ENCODE results near the gene NRDC. TPM values are rescaled to one million over a fixed set of nuclear protein-coding genes. Genes with fewer than 3 reads are reported as not detected.

NRDC gene
- total and polyA plus RNA-seq, 9 donors, result 46.1 to 121 (median 88.3) TPM

GRCh38 chr1:51794868-51795267, 83.7 kb downstream of the NRDC start:
- H3K36me3 ChIP-seq, result no peaks in the 10 kb centered on the region

GRCh38 chr1:51794260-51794659, 84.3 kb downstream of the NRDC start:
- no peak overlapping the region for H3K27ac ChIP-seq
- H3K36me3 ChIP-seq, result no peaks in the 10 kb centered on the region
- no peak for DNase-seq
- 83 to 99% (median 97%) methylated on average over 2 of the region's 2 CpGs for WGBS, 3 donors
- TF ChIP-seq POLR2A (IDR thresholded peaks at IDR 0.05) (no peak), CTCF (IDR thresholded peaks at IDR 0.05) (no peak)
- no peak overlapping the region for H3K4me3 ChIP-seq
- no peaks in the 10 kb centered on the region for H3K27me3 ChIP-seq
- no peaks in the 10 kb centered on the region for H3K9me3 ChIP-seq
- intact Hi-C loops (cut with DNase I), result no loop called here
- no peaks in the 10 kb centered on the region for H3K4me1 ChIP-seq (ENCODE audit: insufficient read depth)

More at GRCh38 chr1:51794868-51795267, 83.7 kb downstream of the NRDC start:
- no peak for DNase-seq
- H3K27ac ChIP-seq, result no peak overlapping the region
- no peaks in the 10 kb centered on the region for H3K4me1 ChIP-seq (ENCODE audit: insufficient read depth)
- no peak overlapping the region for H3K4me3 ChIP-seq
- no peaks in the 10 kb centered on the region for H3K9me3 ChIP-seq
- intact Hi-C loops (cut with DNase I), result no loop called here
- H3K27me3 ChIP-seq, result no peaks in the 10 kb centered on the region
- TF ChIP-seq EP300 (IDR thresholded peaks at IDR 0.05) (no peak), POLR2A (IDR thresholded peaks at IDR 0.05) (no peak), CTCF (IDR thresholded peaks at IDR 0.05) (no peak)

- intact Hi-C loops (cut with DNase I), result no loop called here
- H3K27me3 ChIP-seq, result no peaks in the 10 kb centered on the region
- H3K27ac ChIP-seq, result no peak overlapping the region
- no peak overlapping the region for H3K4me3 ChIP-seq
- no peaks in the 10 kb centered on the region for H3K36me3 ChIP-seq
- H3K4me1 ChIP-seq (ENCODE audit: insufficient read depth), result no peaks in the 10 kb centered on the region
- TF ChIP-seq EP300 (IDR thresholded peaks at IDR 0.05), result no peak
- no peak for TF ChIP-seq CTCF (IDR thresholded peaks at IDR 0.05)
- TF ChIP-seq POLR2A (IDR thresholded peaks at IDR 0.05), result no peak
- WGBS, 3 donors, result 94 to 97% (median 96%) methylated on average over 1 of the region's 1 CpG
- no peaks in the 10 kb centered on the region for H3K9me3 ChIP-seq
- no peak for DNase-seq
Observed at GRCh38 chr1:51792864-51793263, 85.7 kb downstream of the NRDC start.

GRCh38 chr1:51791888-51792287, 86.6 kb downstream of the NRDC start:
- TF ChIP-seq POLR2A (IDR thresholded peaks at IDR 0.05) (no peak), CTCF (IDR thresholded peaks at IDR 0.05) (no peak), EP300 (IDR thresholded peaks at IDR 0.05) (no peak)
- DNase-seq, result no peak
- Histone ChIP-seq H3K4me3 (no peak overlapping the region), H3K9me3 (no peaks in the 10 kb centered on the region), H3K4me1 (ENCODE audit: insufficient read depth) (no peaks in the 10 kb centered on the region), H3K27me3 (no peaks in the 10 kb centered on the region), H3K27ac (no peak overlapping the region), H3K36me3 (no peaks in the 10 kb centered on the region)
- 79 to 83% (median 81%) methylated on average over 1 of the region's 1 CpG for WGBS, 3 donors
- intact Hi-C loops (cut with DNase I), result no loop called here

- no peaks in the 10 kb centered on the region for H3K27me3 ChIP-seq
- H3K4me3 ChIP-seq, result no peak overlapping the region
- no peaks in the 10 kb centered on the region for H3K36me3 ChIP-seq
- no peaks in the 10 kb centered on the region for H3K9me3 ChIP-seq
- WGBS, 3 donors, result 91 to 92% (median 91%) methylated on average over 6 of the region's 6 CpGs
- intact Hi-C loops (cut with DNase I), result no loop called here
- no peak for TF ChIP-seq EP300 (IDR thresholded peaks at IDR 0.05)
- TF ChIP-seq CTCF (IDR thresholded peaks at IDR 0.05), result no peak
- no peak for TF ChIP-seq POLR2A (IDR thresholded peaks at IDR 0.05)
- H3K27ac ChIP-seq, result no peak overlapping the region
- no peak for DNase-seq
- no peaks in the 10 kb centered on the region for H3K4me1 ChIP-seq (ENCODE audit: insufficient read depth)
Observed at GRCh38 chr1:51790385-51790784, 88.1 kb downstream of the NRDC start.
